Muscle of arm (tissue), 12 donors: ENCODE measurements around the gene CDH12. TPM values are rescaled to one million over a fixed set of nuclear protein-coding genes. Genes with fewer than 3 reads are reported as not detected.
"Not testable (repeated sequence)": the region's sequence is repeated elsewhere in the genome, so short reads cannot be mapped to it uniquely, and the experiment has no call there.

Experiments
- DNase-seq: peaks from one replicate; pipeline ENCODE4 v3.0.0-alpha.2; 2013
- polyA plus RNA-seq, 12 donors: library from polyadenylated mRNA; unstranded; fragments of 120-200 nt; gene quantifications; one replicate each; pipeline ENCODE4 v1.2.1, GENCODE V29; 2013; ENCODE audit not compliant: insufficient read length in 12 of 12

Gene CDH12
- polyA plus RNA-seq, 12 donors: 0.84 to 4.3 (median 1.8) TPM; not detected in 2

- DNase-seq: not testable (repeated sequence)
These were observed 840.3 kb downstream of the CDH12 start for GRCh38 chr5:22012893-22013292.

GRCh38 chr5:22010808-22011207, 842.3 kb downstream of the CDH12 start:
- not testable (repeated sequence) for DNase-seq

- DNase-seq: not testable (repeated sequence)
These were observed 852.0 kb downstream of the CDH12 start for GRCh38 chr5:22001097-22001496.

DNA sequence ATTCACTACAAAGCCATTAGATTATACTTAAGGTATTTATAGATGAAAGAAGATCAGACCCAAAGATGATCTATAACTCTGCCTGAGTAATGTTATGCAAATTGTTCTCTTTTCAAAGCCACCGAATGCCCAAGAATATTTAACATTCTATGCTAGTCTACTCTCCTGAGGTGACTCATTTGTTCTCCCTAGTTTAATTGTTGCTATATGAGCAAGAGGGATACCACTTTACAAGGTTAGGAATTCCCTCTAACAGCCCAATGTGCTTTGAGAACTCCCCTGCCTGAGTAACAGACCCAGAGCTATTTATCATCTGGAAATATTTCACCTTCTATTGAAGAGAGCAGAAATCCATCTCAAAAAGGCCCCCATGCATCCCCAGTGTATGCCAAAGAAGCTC, 867.3 kb downstream of the CDH12 start:
- DNase-seq: not testable (repeated sequence)

- DNase-seq: not testable (repeated sequence)
These were observed 901.6 kb downstream of the CDH12 start for GRCh38 chr5:21951571-21951970.

- no peak for DNase-seq
These were observed 922.0 kb downstream of the CDH12 start for GRCh38 chr5:21931116-21931515.

GRCh38 chr5:21919414-21920022, 933.6 kb downstream of the CDH12 start:
- DNase-seq: peak; percentile 46

GRCh38 chr5:21918451-21918850, 934.7 kb downstream of the CDH12 start:
- no peak for DNase-seq

DNA sequence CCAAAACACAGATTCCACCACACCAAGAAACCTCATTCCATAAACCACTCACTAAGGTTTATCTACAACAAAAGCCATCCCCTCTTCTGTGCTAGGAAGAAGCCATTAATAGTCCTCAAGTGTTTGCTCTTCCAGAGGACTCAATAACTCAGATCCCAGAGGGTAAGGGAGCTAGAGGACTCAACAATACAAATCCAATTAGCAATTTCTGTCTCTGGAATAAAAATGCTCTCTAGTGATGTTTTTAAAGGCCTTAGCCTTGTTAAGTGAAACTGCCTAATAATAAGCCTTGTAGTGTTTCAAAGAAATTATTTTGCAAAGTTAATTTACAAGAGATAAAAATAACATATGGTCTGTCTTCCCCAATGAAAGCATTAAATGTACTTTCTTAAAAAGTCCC, 942.4 kb downstream of the CDH12 start:
- no peak for DNase-seq

DNA sequence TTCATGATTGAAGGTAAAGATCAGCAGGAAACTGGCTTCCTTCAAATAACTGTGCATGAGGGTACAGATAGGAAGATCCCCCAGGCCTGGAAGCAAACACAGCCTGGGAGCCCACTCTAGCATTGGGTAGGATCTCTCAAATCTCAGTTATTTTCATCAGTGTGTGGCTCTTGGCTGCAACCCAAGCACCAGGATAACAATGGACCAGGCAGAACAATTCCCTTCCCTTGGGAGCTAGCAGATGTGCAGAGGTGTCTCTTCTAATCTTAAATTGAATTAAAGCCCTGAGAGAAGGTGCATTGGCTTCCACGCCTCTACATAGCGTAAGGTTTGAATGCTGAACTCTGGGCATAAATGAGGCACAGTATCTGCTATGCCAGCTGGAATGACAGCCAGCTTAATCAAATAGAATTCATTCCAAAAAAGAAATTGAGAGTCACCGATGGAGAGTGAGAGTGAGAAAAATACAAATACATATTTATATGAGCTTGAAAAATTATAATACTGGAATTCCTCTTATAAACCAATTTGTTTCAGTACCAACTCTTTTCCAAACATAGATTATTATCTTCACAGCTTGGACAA, 957.3 kb downstream of the CDH12 start:
- no peak for DNase-seq

GRCh38 chr5:21893161-21893560, 960.0 kb downstream of the CDH12 start:
- DNase-seq: no peak

DNA sequence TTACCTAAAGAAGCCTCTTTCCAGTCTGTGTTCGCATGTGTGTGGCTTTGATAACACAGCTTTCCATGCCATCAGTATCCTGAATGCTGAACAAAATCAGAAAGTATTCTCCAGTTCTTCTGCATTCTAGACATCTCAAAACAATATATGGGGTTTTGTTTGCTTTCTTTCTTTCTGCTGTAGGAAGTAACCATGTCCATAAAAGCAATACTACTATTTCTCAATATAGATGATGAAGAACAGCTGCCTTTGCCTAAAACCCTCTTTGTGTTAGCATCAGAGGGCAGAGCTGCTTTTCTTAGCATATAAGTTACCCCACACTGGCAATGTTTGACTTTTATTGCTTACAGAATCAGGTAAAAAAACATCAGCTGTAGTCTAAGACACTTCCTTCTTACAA, 963.6 kb downstream of the CDH12 start:
- no peak for DNase-seq

- DNase-seq: no peak
These were observed 970.9 kb downstream of the CDH12 start for GRCh38 chr5:21882074-21882745.

GRCh38 chr5:21880164-21880563, 973.0 kb downstream of the CDH12 start:
- no peak for DNase-seq

DNA sequence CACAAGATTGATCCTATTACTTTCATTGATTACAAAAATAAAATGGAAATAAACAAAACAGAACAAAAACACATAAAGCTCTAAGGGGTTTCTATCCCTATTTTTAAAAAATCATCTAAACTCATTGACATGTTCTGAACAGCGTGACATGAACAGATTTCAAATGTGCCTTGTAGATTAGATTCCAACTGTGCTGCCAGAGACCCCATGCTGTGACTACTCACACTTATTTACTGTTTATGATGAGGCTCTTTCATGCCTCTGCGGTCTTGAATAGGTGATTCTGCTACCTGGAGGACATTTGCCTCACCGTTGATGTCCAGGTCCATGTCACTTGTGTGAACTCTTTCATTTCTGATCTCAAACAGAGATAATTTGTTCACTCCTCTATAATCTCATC, 990.2 kb downstream of the CDH12 start:
- DNase-seq: no peak

DNA sequence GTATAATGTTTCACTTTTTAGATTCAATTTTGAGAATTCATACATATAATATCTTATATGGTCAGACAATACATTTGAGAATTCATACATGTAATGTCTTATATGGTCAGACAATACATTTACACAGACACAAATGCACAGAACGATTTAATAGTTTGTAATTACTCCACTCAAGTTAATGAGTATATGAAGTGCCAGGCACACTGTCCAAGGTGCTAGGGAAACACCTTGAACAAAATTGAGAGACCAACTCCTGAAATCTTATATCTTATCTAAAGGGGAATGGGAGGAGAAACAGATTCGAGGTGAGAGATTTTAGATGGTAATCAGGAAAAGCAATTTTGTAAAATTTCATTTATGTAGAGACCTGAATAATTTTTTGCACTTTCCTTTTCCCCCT, 994.7 kb downstream of the CDH12 start:
- DNase-seq: no peak

DNA sequence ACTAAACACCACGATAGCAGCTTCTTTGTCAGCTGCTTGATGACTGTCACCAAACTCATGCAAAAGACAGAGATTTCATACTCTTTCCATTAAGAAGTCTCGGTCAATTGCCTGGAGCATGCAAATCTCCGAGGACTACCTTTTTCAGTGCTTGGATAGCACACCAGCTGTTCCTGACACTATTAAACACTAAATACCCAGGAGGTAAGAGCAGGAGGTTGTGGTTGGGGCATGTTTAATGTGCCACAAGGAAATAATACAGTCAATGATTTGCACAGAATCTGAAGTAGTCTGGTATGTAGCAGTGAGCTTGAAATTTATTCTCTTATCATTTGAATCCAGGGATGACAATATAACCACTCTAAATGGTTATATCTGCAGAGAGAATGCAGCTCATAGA, 996.2 kb downstream of the CDH12 start:
- no peak for DNase-seq

DNA sequence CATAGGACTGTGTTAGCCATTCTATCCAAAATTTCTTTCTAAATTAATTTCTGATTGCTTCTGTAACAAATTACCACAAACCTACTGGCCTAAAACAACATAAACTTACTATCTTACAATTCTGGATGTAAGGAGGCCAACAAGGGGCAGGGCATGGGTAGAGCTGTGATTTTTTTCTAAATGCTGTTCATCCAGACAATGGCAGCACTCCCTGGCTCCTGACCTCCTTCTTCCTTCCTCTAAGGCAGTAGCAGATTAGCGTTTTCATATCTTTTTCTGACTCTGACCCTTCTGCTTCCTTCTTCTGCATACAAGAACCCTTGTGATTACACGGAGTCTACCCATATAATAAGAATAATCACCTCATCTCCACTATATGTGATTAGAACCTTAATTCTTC, 1005.8 kb downstream of the CDH12 start:
- DNase-seq: no peak

- no peak for DNase-seq
These were observed 1008.2 kb downstream of the CDH12 start for GRCh38 chr5:21844960-21845359.

DNA sequence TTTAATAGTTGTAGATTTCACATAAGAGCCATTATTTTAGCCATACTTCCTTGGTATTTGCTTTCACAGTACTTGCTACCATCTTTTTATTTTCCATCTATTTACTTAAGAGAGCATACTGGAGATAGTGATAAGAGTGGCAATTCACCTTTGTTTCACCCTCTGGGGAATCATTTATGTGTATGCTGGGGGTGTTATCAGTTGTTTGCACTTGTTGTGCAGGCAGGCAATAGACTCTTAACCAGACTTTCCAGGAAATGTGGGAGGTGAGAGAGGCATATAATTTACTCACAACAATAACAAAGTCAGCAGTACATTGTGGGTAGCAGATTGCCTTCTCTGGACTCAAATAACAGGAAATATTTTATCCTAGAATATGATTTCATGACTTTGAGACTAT, 1018.3 kb downstream of the CDH12 start:
- no peak for DNase-seq

DNA sequence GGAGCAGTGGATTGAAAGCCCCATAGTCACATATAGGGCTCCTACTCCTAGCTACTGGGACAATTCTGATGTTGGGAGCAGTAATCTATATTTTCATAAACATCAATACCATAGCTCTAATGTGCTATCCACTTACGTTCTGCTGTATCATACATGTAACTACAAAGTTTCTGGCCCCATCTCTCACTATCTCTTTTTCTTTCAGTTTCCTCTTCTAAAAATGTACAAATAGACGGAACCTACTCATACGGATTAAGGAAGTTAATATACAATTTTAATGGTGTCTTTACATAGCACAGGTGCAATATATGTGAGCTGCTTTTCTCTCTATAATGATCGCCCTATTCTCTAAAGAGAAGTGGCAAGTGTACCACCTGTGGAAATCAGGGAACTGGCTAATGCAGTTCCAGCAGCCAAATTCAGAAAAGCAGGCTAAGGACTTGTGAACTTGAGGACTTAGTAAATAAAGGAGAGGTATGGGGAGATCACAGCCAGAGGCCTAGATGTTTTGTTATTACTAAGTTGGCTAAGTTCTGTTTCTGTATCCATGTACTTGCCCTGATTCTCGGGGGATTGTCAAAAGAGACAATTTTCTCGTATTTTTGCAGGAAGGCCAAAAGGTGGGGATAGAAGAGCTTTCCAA, 1021.9 kb downstream of the CDH12 start:
- no peak for DNase-seq

- DNase-seq: no peak
These were observed 1026.3 kb downstream of the CDH12 start for GRCh38 chr5:21826884-21827283.

GRCh38 chr5:21823588-21823987, 1029.6 kb downstream of the CDH12 start:
- DNase-seq: no peak
